MM.1S (cell line): ENCODE results near the gene FASTK.

Experiments used
- DNase-seq: peaks from one replicate; pipeline ENCODE4 v3.0.0-alpha.2; 2015
- H2AFZ ChIP-seq: fragments of 300-600 bp; sonication (generic); 2 replicates; pipeline ENCODE4 v1.6.0; 2016; ENCODE audit warnings: antibody characterized with exemption, low read length
- H3F3A ChIP-seq: fragments of 300-600 bp; sonication (generic); 2 replicates; pipeline ENCODE4 v1.6.1; 2016; ENCODE audit warnings: mild to moderate bottlenecking, antibody characterized with exemption, low read length, moderate library complexity, mixed read lengths; ENCODE audit not compliant: insufficient read depth
- H3K27ac ChIP-seq: fragments of 300-600 bp; sonication (generic); 2 replicates; pipeline ENCODE4 v1.5.1; 2016; ENCODE audit warnings: mild to moderate bottlenecking, low read length
- H3K27me3 ChIP-seq: fragments of 300-600 bp; sonication (generic); replicated peaks from 2 replicates; pipeline ENCODE4 v1.6.0; 2016; ENCODE audit warnings: low read length; ENCODE audit not compliant: insufficient read depth
- H3K36me3 ChIP-seq: fragments of 300-600 bp; sonication (generic); replicated peaks from 2 replicates; pipeline ENCODE4 v1.6.1; 2016; ENCODE audit warnings: mild to moderate bottlenecking, low read length, mixed read lengths; ENCODE audit not compliant: insufficient read depth
- H3K4me1 ChIP-seq: fragments of 300-600 bp; sonication (generic); 2 replicates; pipeline ENCODE4 v1.6.1; 2016; ENCODE audit warnings: low read length, mixed read lengths
- H3K4me2 ChIP-seq: fragments of 300-600 bp; sonication (generic); 2 replicates; pipeline ENCODE4 v1.6.0; 2016; ENCODE audit warnings: low read depth, low read length
- H3K4me3 ChIP-seq: fragments of 300-600 bp; sonication (generic); 2 replicates; pipeline ENCODE4 v1.5.1; 2016; ENCODE audit warnings: low read length, mixed read lengths
- H3K79me2 ChIP-seq: fragments of 300-600 bp; sonication (generic); 2 replicates; pipeline ENCODE4 v1.6.1; 2016; ENCODE audit warnings: mixed run types, low read length, mixed read lengths
- H3K9ac ChIP-seq: fragments of 300-600 bp; sonication (generic); 2 replicates; pipeline ENCODE4 v1.6.1; 2016; ENCODE audit warnings: low read length, mixed read lengths
- H3K9me2 ChIP-seq: fragments of 300-600 bp; sonication (generic); replicated peaks from 2 replicates; pipeline ENCODE4 v1.6.1; 2016; ENCODE audit warnings: mild to moderate bottlenecking, low read length, mixed read lengths; ENCODE audit not compliant: insufficient read depth
- H3K9me3 ChIP-seq: fragments of 300-600 bp; sonication (generic); replicated peaks from 2 replicates; pipeline ENCODE4 v1.6.1; 2016; ENCODE audit warnings: mild to moderate bottlenecking, low read length, mixed read lengths; ENCODE audit not compliant: insufficient read depth
- H4K20me1 ChIP-seq: fragments of 300-600 bp; sonication (generic); 2 replicates; pipeline ENCODE4 v1.6.1; 2016; ENCODE audit warnings: mild to moderate bottlenecking, low read length, moderate library complexity, mixed read lengths; ENCODE audit not compliant: insufficient read depth
- CTCF ChIP-seq: fragments of 300-600 bp; sonication (generic); IDR thresholded peaks from 2 replicates; pipeline ENCODE4 v1.5.1; 2016; ENCODE audit warnings: antibody characterized with exemption, low read length, mixed read lengths
- EZH2 ChIP-seq: fragments of 300-600 bp; sonication (generic); optimal IDR thresholded peaks from 2 replicates; pipeline ENCODE3; 2017; ENCODE audit warnings: low read depth, mild to moderate bottlenecking, antibody characterized with exemption, low read length, mixed read lengths
- EZH2phosphoT487 ChIP-seq: fragments of 300-600 bp; sonication (generic); IDR thresholded peaks from 2 replicates; pipeline ENCODE4 v1.6.1; 2018; ENCODE audit warnings: antibody characterized with exemption, low read length

Gene FASTK

GRCh38 chr7:151033864-151034249 lies 46.8 kb downstream of the FASTK start:
- TF ChIP-seq CTCF (no peak), EZH2 (no peak), EZH2phosphoT487 (no peak)
- H3K79me2 ChIP-seq = peaks cover 19% of the 10 kb centered on the region
- no peaks in the 10 kb centered on the region for H3K36me3 ChIP-seq

GRCh38 chr7:151032936-151033863 lies 47.4 kb downstream of the FASTK start:
- Histone ChIP-seq H3K4me2 (no peak overlapping the region), H3K9me3 (no peaks in the 10 kb centered on the region), H4K20me1 (no peaks in the 10 kb centered on the region), H3K4me1 (0 out of 2 replicates have a peak, but pooled peaks cover 2% of the 10 kb centered on the region), H3K9me2 (no peaks in the 10 kb centered on the region), H3K9ac (no peak overlapping the region), H3K4me3 (no peak overlapping the region), H3K79me2 (peaks cover 21% of the 10 kb centered on the region), H3K36me3 (no peaks in the 10 kb centered on the region), H3K27ac (no peak overlapping the region), H2AFZ (no peak overlapping the region), H3K27me3 (no peaks in the 10 kb centered on the region), H3F3A (no peaks in the 10 kb centered on the region)
- DNase-seq = no peak
- TF ChIP-seq EZH2phosphoT487 = no peak
- TF ChIP-seq EZH2 = no peak

More at GRCh38 chr7:151033864-151034249, 46.8 kb downstream of the FASTK start:
- H3K27me3 ChIP-seq = no peaks in the 10 kb centered on the region
- H2AFZ ChIP-seq = no peak overlapping the region
- H4K20me1 ChIP-seq = no peaks in the 10 kb centered on the region
- H3K9ac ChIP-seq = no peak overlapping the region
- no peak overlapping the region for H3K27ac ChIP-seq
- H3K4me2 ChIP-seq = no peak overlapping the region
- H3K4me1 ChIP-seq = 0 out of 2 replicates have a peak, but pooled peaks cover 2% of the 10 kb centered on the region
- no peak for DNase-seq
- H3K9me2 ChIP-seq = no peaks in the 10 kb centered on the region
- no peak overlapping the region for H3K4me3 ChIP-seq
- H3K9me3 ChIP-seq = no peaks in the 10 kb centered on the region
- no peaks in the 10 kb centered on the region for H3F3A ChIP-seq

GRCh38 chr7:151031011-151031410 lies 49.6 kb downstream of the FASTK start:
- peaks cover 9% of the 10 kb centered on the region for H3K4me1 ChIP-seq
- no peaks in the 10 kb centered on the region for H3K9me3 ChIP-seq
- H3F3A ChIP-seq = no peaks in the 10 kb centered on the region
- H3K4me3 ChIP-seq = no peak overlapping the region
- no peak overlapping the region for H3K4me2 ChIP-seq
- H3K9me2 ChIP-seq = no peaks in the 10 kb centered on the region
- no peaks in the 10 kb centered on the region for H3K27me3 ChIP-seq
- H3K36me3 ChIP-seq = no peaks in the 10 kb centered on the region
- no peak overlapping the region for H3K9ac ChIP-seq
- TF ChIP-seq CTCF (no peak), EZH2 (no peak), EZH2phosphoT487 (no peak)
- no peak for DNase-seq
- no peak overlapping the region for H2AFZ ChIP-seq
- no peak overlapping the region for H3K27ac ChIP-seq
- H4K20me1 ChIP-seq = no peaks in the 10 kb centered on the region
- H3K79me2 ChIP-seq = peaks cover 21% of the 10 kb centered on the region
